GM19324 (cell line): ENCODE results near the gene ZNF672.

Experiments
- ATAC-seq: cut with Tn5 transposase; IDR thresholded peaks from one replicate; pipeline ENCODE4 v1.9.1; 2021; ENCODE audit warnings: mild to moderate bottlenecking, moderate library complexity; ENCODE audit not compliant: unreplicated experiment, low FRiP score

Gene ZNF672

DNA sequence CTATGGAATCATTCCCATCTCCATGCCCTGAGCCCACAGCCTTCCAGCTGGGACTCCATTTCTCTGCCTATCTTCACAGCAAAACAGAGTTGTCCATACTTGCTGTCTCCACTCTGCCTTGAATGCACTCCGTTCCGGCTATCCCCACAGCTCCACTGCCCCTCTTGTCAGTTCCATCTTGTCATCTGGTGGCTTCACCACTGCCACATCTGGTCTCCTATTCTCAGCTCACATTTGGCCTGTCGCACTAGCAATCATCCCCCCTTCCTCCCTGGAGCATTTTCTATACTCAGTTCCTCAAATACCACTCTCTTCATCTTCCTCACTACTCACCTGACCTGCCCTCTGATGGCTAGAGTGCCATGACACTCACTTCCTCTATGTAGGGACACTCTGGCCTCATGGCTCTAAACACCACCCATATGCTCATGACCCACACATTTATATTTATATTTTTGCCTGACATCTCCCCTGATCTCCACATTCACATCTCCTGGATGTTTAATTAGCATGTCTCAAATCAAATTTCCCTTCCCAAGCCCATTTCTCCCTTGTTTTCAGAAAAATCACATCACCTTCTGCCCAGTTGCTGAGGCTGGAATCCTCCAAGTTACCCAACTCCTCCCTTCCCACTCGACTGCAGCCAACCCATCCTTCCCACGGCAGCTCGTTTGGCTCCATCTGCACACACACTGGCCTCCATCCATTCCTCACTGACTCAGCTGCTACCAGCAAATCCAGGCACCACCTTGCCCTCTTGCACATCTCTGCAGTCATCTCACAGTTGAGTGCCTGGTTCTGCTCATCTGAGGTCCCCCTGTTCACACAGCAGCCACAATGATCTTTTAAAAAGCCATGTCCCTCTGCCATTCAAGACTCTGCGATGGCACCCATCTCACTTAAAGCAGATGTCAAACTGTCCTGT lies 14.7 kb downstream of the ZNF672 start:
- no peak for ATAC-seq

DNA sequence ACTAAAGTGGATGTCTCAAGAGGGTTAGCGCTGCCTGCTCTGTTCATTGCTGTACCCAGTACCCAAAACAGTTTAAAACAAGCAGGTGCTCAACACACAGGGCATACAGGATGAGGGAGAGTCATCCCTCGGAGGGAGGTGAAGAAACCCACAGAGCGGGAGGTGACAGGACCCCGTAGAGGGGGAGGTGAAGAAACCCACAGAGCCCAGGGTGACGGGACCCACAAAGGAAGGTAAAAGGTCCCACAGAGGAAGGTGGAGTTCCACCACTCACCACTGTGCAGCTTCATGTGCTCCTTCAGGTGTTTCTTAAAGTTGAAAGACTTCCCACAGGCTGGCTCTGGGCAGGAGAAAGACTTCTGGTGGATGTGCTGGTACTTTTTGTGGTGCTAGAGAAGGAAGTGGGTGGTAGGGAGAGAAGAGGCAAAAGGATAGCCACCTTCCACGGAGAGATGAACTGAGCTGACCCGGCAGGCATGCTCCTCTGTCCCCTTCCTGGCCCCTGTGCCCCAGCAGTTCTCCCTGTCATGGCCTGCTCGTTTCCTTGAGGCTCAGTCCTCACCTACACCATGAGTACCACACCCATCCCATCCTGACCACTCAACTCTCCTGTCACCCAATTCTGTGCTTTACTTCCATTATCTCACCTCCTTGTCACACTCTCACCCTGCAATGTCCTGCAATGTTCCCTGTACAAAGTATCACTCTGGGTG lies 15.8 kb downstream of the ZNF672 start:
- no peak for ATAC-seq

DNA sequence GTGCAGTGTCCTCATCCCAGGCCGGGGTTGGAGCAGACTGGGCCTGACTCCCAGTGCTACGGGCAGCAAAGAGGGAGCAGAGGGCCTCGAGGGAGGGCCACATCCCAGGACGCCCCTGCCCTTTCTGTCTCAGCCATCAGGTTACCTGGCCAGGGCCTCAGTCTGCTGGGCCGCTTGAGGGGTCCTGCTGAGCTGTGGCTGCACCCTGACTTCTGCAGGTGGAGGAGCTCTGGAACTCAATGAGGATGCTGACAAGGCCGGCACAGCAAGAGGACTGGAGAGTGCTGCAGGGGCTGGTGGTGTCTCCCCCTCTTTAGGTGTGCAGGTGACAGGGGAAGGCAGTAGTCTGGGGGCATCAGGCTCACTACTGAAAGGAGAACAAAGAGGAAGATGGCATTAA lies 17.6 kb downstream of the ZNF672 start:
- ATAC-seq, result no peak

DNA sequence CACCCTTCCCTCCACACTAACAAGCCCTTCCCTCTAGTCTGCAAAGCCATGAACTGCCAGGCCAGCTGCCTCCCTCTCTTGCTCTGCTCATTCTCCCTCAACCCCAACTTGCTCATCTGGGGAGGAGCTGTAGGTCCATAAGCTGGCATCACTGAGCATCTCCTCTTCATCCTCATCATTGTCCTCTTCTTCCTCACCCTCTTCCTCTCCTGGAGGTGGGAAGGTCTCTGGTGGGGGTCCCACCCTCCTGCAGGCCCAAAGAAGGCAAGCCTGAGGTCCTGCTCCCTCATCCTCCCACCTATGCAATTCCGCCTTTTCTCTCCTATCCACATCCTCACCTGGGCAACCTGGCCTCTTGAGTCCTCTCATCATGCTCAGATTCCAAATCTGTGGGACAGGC lies 18.2 kb downstream of the ZNF672 start:
- no peak for ATAC-seq

DNA sequence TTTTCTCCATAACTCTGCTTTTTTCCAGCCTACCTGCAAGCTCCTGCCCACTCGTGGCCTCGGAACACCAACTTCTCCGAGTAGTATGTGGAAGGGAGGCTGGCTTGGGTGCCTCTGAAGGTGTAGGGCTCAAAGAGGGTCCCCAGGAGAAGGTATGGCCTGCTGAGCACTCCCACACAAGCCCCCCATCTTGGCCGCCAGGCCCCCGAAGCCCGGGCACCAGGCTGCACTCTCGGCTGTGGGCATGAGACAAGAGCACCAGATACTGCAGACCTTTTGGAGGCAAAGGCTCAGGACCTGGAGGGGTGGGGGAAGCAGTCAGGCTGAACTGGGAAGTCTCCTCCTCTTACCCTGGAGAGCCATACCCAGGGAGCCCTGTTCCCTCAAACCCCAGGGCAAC lies 19.2 kb downstream of the ZNF672 start:
- no peak for ATAC-seq

DNA sequence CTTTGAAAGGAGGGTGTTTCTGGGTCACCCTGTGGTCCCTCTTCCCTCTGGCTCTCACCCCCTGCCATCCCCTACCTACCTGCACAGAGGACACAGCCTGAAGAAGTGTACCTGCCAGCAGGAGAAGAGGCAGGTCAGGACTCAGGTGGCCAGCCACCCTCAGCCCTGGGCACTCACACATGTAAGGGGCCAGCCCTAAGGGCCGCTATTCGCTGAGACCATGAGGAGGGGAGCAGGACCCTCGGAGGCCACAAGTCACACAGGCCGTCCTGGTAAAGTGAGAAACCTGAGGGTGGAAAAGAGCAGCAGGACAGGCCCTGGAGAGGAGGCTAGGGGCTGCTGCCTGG lies 19.7 kb downstream of the ZNF672 start:
- ATAC-seq, result no peak

DNA sequence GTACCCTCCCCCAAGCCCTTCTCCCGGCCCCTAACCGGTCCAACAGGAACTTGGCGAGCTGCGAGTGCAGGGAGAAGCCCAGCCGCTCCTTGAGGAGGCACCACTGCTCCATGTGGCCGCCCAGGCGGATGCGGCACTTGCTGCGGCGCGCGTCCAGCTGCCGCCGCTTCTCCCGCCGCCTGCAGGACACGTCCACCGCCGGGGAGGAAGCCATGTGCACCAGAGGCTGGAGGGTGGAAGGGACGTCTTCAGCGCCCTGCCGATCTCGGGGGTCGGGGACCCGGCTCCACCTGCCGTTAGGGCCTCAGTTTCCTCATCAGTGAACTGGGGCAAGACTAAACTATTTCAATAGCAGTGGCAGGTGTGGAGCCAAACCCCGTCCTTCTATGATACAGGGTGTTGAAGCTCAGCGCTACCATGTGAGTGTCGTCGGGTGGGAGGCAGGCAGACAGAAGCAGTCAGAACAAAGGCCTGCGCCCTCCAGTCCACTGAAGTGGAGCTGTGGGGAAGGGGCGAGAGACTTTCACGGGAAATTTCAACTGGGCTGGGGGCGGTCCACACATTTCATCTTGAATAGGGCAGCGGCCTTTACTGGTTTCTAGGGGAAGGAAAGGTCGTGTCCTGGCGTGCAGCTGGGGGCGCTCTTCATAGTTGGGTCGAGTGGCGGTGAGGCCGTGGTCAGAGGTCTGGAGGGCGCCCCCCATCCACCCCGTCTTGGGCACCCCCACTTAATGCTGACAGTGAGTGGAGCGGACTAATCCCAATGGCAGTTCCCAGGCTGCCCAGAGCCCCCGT lies 20.3 kb downstream of the ZNF672 start:
- ATAC-seq, result peak; percentile 34

DNA sequence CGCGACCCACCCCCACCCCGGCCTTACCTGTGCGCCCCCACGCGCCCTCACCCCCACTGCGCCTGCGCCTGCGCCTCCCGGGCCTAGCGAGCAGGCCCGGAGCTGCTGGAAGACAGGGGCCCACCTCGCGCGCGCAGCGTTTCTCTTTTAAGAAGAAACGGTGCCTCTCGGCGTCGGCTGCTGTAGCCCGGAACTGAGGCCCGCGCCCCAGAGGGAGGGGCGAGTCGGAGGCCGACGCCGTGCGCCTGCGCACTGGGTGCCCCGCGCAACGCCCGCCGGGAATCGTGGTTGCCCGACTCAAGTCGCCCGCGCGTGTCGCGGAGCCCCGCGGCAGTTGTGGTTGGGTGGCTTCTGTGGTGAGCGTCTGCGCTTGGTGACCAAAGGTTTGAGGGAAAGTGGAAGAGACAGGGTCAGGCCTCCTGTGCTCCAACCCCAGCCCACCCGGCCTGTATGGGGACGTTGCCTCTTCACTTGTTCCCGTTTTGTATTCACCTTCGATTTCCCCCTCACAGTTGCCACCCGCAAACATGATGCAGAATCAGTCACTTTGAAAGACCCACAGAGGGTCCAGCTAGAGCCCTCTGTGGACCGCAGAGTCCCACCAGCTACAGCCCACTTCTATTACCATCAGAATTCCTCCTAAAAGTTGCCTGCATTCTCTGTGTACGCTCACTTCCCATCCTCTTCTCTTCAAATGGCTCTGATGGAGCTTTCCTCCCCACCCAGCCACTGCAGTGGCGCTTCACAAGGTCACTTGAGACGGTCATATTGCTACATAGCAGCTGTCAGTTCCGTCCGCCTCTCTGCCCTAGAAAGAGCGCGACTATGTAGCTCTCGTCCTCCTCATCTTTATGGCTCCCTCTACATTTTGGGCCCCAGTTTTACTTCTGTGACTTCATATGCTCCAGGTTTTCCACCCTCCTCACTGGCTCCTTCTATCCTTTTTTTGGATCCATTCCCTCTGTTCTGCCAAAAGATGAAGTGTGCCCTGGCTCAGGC lies 21.2 kb downstream of the ZNF672 start, which contains the start of gene ZNF692:
Gene ZNF692 (minus strand): TSS at position 195 of the 999 bp plus-strand sequence. CDS start 776 bp downstream, outside the sequence.
- ATAC-seq, result peak; percentile 90

DNA sequence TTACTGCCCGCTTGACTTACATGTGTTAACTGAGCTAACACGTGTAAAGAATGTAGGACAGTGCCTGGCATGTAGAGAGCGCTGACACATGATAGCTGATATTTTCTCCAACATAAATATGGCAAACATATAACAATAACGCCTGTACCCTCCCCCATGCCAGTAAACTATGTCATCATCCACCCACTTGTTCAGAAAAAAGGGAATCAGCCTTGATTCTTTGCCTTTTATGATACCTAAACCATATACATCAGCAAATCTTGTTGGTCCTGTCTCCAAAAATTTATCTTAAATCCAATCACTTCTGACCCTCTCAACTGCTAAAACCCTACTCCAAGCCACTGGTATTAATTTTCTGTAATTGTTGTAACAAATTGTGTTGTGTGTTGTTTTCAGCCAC lies 22.0 kb downstream of the ZNF672 start:
- no peak for ATAC-seq

DNA sequence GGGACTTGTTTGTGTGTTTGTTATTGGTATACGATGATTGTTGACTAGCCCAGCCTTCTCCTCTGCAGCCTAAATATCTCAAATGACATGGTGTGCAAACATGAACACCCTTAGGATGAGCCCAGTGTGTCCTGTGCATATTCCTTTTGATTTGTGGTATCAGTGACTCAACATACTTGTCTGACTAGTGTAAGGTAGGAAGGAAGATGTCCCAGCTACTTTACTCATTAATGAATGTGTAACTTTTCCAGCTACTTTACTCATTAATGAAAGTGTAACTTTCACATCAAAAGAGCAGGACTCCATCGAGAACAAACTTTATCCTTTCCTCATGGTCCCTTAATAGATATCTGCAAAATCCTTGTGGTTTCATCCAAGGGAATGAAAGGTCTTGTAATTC lies 23.6 kb downstream of the ZNF672 start:
- ATAC-seq, result no peak

DNA sequence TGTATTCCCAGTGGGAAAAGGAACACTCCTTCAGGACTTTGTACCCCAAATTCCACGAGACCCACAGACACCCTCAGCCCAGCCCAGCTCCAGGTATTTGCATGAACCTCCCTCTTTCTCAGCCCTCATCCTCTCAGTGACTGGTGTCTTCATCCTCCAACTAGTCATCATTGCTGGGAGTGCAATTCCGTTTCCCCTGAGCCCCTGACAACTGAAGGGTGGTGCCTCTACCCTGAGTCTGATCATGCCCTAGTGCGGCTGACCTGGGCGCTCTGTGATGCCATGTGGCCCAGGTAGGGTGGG lies 24.6 kb downstream of the ZNF672 start:
- peak; percentile 2 for ATAC-seq

DNA sequence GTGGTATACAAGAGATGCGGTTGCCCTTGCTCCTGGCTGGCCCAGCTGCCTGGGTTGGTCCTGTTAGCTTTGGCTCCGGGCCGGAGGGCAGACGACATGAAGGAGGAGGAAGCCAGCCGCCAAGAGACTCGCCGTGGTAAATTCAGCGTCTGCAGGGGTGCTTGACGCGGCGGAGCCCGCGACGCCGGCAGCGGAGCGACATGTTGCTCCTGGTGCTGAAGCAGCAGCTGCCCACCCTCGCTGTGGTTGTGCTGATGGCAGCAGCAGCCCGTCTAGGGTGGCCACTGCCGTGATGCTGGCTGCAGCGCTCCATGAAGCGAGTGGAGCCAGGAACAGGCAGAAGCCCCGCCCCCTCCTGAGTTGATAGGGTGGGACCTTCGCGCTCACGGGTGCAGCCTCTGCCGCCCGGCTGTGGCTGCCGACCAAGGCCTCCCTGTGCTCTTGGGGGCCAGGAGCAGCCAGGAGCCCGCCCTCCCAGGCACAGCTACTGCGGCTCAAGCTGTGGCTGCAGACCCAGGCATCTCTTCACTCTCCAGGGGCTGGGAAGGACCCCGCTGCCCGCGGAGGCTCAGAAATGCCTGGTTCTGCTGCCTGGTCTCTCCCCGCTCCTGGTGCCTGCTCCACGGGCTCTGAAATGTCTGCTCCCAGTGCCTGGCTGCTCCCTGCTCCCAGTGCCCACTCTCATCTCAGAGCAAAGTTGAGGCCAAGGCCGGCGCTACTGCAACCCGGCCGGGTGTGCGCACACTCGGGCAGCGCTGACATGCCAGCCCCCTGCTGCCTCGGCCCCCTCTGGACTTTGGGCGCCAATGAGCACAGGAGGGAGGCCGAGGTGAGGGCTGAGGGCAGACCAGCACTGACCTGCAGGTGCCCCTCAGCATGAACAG lies 25.2 kb downstream of the ZNF672 start:
- peak; percentile 69 for ATAC-seq

DNA sequence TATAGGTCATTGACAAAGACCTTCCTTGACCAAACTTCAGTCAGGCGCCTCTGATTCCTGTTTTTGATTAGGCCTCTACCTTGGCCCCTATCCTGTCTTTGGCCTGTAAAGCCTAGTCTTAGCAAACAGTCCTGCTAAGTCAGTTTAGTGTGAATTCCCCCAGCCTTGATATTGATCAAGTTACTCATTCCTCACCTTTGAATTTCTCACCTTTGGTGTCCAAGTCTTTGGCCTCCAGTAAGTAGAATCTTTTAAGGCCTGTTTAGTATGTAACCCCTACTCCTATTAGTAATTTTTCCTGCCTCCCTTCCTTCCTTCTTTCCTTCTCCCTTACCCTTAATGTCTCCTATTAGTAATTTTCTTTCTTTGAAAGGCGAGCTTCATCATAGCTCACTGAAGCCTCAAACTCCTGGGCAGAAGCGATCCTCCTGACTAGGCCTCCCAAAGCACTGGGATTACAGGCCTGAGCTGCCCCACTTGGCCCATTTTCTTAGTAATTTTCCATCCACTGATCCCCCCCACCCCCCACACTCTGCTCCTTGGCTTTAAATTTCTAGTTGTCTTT lies 33.9 kb downstream of the ZNF672 start:
- no peak for ATAC-seq

DNA sequence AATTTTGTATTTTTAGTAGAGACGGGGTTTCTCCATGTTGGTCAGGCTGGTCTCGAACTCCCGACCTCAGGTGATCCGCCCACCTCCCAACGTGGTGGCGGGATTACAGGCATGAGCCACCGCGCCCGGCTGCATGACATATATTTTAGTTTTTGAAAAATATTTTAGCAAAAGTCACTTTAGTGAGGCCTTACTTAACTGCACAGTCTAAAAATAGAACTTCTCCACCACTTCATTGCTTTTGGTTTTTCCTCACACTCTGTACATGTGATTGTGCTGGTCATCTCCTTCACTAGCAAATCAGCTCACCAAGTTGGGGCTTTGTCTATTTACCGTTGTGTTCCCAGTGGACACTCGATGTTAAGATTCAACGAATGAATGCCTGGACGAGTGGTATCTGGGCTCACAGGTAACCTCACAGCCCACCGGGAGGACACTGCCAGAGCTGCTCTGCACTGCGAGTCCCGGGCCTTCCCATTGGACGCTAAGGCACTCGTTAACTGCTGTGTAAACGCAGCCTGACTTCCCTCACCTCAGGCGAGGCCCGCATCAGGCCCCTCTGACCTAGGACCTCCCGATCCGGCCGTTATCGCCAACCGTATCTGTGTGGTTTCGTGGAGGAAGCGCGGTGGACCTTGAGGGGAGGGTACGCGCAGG lies 34.9 kb downstream of the ZNF672 start:
- peak; percentile 38 for ATAC-seq

DNA sequence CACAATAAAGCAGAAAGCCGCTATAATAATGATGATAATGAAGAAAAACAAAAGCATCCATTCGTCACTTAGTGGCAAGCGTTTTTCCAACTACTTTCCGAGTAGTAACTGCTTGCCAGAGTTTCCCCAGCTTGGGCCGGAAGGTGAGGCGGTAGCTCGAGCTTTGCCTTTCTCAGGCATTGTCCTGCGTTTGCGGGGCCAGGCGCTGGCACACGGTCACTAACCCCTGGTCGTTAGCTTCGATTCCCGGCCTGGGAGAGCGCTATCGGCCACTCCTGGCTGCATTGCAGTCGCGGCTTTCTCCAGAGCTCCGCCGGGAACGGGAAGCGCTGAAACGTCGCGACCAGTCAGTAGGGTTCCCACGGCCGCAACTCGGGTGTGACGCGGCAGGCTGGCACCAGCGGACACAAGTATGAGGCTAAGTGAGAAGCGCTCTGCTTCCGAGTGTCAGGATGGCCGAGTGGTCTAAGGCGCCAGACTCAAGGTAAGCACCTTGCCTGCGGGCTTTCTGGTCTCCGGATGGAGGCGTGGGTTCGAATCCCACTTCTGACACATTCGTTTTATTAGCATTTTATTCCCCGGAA lies 35.5 kb downstream of the ZNF672 start:
- ATAC-seq, result peak; percentile 91

DNA sequence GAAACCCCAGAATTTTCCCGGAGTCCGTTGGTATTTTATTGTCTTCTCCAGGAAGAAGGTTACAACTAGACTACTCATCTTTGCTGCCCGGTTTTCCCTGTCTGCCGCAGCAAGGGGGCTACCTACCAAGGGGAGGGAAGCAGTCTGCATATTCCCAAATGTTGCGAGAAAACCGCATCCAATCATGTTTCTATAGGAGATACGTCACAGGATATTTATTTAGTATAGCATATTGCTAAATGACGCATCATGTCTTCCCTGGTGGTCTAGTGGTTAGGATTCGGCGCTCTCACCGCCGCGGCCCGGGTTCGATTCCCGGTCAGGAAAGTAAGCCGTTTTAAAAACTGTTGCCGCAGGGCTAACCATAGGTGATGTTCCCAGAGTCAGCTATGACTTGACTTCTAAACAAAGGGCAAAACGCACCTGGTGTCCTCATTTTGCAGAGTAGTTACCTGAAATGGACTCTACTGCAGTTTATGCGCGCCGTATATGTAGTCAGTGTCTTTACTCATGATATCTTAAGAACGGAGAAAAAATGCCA lies 36.0 kb downstream of the ZNF672 start:
- peak; percentile 75 for ATAC-seq

DNA sequence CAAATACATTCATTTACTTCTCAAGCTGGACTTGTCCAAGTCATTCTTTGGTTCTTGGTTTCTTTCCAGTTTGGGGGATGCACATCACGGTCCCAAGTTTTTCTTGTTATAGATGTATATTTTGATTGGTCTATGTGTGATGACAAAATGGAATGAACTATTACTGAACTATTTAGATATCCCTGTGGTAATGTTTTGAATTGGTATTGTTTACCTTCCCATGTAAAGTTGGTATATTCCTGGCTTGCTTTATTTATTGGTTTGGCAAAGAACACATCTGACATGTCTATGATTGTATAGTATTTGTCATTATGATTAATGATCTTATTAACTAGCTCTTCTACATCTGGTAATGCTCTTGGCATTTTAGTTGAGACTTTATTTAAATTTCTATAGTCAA lies 43.2 kb downstream of the ZNF672 start:
- no peak for ATAC-seq
